HG03457 (cell line): ENCODE results near the gene ARAF.
"Not testable (repeated sequence)": the region's sequence is repeated elsewhere in the genome, so short reads cannot be mapped to it uniquely, and the experiment has no call there.

ENCODE experiments used
- ATAC-seq: cut with Tn5 transposase; IDR thresholded peaks from one replicate; pipeline ENCODE4 v1.9.1; 2021; ENCODE audit warnings: moderate number of reproducible peaks; ENCODE audit not compliant: unreplicated experiment

ARAF gene

GRCh38 chrX:47584714-47585113, 23.7 kb downstream of the ARAF start:
- ATAC-seq = no peak

DNA sequence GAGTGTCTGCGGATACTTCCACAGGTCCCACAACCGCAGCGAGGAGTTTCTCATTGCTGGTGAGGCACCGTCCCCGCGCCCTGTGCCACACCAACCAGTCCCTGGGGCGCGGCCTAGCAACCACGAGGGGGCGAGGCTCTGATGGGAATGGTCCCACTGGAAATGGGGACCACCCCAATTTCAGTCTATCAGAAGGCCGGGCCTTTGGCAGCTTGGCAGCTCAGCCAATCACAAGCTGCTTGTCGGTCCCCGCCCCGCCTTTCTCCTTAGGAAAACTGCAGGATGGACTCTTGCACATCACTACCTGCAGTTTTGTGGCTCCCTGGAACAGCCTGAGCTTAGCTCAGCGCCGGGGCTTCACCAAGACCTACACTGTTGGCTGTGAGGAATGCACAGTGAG, 24.3 kb downstream of the ARAF start:
- no peak for ATAC-seq

DNA sequence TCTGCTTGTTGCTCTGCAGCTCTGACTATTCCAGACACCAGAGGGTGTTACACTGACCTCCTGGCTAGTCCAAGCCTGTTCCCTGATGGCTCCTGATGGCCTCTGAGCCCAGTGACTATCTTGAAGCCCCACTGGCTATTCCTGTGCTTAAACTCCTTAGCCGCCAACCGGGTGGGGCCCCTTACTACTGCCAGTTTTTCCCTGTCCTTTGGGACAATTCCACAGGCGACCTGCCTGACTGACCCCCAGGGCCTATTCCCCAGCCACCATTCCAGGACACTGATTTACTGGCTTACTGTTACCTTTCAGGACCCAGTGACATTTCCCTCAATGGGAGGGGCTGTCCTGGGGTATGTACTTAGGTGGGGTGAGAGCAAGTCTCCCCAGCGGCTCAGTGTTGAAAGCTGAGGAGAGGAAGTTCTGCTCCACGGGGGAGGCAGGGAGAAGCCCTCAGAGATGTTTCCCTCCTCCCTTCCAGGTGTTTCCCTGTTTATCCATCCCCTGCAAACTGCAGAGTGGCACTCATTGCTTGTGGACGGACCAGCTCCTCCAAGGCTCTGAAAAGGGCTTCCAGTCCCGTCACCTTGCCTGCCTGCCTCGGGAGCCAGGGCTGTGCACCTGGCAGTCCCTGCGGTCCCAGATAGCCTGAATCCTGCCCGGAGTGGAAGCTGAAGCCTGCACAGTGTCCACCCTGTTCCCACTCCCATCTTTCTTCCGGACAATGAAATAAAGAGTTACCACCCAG, 25.2 kb downstream of the ARAF start:
- no peak for ATAC-seq

GRCh38 chrX:47587091-47587891, 26.3 kb downstream of the ARAF start:
- ATAC-seq = no peak

- no peak for ATAC-seq
Measured at GRCh38 chrX:47587906-47588735, 27.1 kb downstream of the ARAF start.

GRCh38 chrX:47590984-47591383, 30.0 kb downstream of the ARAF start:
- ATAC-seq = no peak

DNA sequence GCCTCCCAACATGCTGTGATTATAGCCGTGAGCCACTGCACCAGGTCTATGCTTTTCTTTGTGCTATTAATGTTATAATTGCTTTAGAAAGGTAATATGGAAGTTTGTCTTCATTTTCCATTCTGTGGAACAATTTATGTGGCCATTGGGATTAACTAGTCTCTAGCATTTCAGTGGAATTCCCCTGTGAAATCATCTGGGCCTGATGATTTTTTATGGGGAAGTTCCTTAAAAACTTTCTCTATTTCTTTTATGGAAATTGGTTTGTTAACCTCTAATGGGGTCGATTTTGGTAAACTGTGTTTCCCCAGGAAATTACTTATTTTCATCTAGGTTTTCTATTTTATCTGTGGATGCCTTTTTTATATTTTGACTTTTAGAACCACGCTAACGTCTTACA, 32.5 kb downstream of the ARAF start:
- no peak for ATAC-seq

- ATAC-seq = no peak
Measured at GRCh38 chrX:47595716-47596251, 34.8 kb downstream of the ARAF start.

DNA sequence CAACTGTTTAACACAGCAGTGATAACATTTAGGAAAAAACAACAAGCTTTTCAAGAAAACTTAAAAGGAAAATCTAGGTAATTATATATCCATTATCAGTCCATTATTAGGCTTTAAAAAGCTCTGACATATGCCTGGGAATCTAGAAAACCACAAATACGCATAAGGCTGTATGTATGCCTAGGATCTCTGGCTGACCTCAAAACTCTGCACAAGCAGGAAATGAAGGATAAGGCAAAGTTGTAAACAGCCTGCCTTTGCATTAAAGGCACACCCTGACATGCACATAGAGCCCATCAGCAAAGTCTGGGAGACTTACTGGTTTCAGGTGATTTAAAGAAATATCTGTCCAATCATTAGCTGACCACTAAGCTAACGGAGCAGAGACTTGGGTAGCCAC, 35.3 kb downstream of the ARAF start:
- no peak for ATAC-seq

DNA sequence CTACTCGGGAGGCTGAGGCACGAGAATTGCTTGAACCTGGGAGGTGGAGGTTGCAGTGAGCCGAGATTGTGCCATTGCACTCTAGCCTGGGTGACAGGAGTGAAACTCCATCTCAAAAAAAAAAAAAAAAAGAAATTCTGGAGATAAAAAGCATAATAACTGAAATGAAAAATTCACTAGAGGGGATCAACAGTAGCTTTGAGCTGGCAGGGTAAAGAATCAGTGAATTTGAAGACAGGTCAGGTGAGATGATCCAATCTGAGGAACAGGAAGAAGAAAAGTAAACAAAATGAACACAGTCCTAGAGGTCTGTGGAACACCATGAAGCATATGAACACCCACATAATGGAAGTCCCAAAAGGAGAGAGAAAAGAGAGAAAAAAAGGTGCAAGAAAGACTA, 36.2 kb downstream of the ARAF start:
- ATAC-seq = no peak

GRCh38 chrX:47603125-47603524, 42.1 kb downstream of the ARAF start:
- not testable (repeated sequence) for ATAC-seq

DNA sequence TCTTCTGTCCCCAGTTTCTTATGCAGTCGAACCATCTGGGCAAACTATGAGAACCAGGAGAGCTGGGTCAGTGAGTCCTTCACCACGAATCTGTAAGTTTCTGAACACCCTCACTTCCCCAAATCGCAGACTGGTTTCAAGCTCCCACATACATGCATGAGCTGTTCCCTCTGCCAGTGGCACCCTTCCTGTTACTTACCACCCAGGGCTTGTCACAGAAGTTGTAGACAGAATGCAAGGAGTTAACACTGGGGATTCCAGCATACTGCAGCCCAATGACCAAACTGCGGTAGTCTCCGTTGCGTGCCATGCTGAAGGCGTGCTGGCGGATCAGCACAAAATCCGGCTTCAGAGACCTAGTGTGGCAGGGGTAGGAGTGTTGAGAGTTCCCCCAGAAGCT, 44.0 kb downstream of the ARAF start:
- no peak for ATAC-seq

- ATAC-seq = no peak
Measured at GRCh38 chrX:47607091-47607490, 46.1 kb downstream of the ARAF start.

DNA sequence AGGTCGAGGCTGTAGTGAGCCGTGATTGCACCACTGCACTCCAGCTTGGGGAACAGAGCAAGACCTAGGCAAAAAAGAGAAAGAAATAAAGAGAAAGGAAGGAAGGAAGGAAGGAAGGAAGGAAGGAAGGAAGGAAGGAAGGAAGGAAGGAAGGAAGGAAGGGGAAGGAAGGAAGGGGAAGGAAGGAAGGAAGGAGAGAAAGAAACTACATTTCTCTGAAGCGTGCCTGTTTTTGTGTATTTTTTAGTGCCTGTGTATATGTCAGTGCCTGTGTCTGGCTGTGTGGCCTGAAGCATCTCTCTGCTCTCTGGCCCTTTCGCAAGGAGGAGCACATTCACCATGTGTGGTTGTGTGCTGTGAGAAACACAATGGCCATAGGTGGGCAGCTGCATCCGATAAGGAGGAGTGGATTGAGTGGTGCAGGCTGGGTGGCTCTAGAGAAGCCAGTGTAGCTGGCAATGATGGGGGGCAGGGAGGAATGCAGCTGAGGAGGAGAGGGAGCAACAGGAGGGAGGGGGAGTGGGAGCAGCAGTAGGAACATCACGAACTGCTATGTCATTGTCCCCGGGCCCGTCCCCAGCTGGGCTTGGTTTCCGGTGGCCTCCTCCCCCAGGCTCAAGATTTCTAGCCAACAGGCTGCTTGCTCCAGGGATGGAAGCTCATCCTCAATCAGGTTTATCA, 47.3 kb downstream of the ARAF start:
- ATAC-seq = no peak

- ATAC-seq = no peak
Measured at GRCh38 chrX:47610511-47610910, 49.5 kb downstream of the ARAF start.

GRCh38 chrX:47611489-47611888, 50.5 kb downstream of the ARAF start:
- ATAC-seq = no peak

- ATAC-seq = no peak
Measured at GRCh38 chrX:47611926-47612325, 50.9 kb downstream of the ARAF start.

DNA sequence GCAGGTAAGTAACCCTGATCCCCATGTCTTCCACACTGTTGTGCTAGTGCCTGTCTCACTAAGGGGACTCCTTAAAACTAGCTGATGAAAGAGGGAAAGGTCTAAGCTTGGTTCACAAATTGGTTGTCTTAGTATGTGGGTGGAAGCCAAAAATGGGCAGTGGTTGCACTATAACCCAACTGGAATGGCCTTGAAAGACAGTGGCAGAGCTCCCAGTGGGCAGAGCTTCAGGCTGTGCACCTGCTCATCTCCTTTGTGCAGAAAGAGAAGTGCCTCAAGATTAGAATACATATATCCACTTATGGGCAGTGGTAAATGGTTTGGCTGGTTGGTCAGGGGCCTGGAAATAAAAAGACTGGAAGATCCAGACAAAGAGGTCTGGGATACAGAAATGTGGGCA, 51.4 kb downstream of the ARAF start:
- ATAC-seq = no peak

- no peak for ATAC-seq
Measured at GRCh38 chrX:47613082-47613481, 52.1 kb downstream of the ARAF start.

GRCh38 chrX:47614618-47615017, 53.6 kb downstream of the ARAF start:
- no peak for ATAC-seq
